Keratinocyte (primary cell): ENCODE measurements around the gene ACTMAP.
"Not testable (repeated sequence)": the region's sequence is repeated elsewhere in the genome, so short reads cannot be mapped to it uniquely, and the experiment has no call there.

Source experiments
- CTCF ChIP-seq, 3 experiments: IDR thresholded peaks in 1 of 3; conservative IDR thresholded peaks in 1 of 3; optimal IDR thresholded peaks in 1 of 3; 2 replicates in 2 of 3; 3 replicates in 1 of 3; pipeline versions ENCODE3 to v1.5.1; 2011; ENCODE audit warnings: low read length in 3 of 3, mild to moderate bottlenecking in 3 of 3, moderate library complexity in 2 of 3, control low read depth in 1 of 3, inconsistent platforms in 1 of 3; ENCODE audit not compliant: insufficient read depth in 2 of 3; ENCODE audit errors: extremely low read depth in 1 of 3
- EZH2 ChIP-seq: IDR thresholded peaks from one replicate; pipeline ENCODE4 v1.6.1; 2012; ENCODE audit warnings: inconsistent platforms, mild to moderate bottlenecking, low read length, moderate library complexity

DNA sequence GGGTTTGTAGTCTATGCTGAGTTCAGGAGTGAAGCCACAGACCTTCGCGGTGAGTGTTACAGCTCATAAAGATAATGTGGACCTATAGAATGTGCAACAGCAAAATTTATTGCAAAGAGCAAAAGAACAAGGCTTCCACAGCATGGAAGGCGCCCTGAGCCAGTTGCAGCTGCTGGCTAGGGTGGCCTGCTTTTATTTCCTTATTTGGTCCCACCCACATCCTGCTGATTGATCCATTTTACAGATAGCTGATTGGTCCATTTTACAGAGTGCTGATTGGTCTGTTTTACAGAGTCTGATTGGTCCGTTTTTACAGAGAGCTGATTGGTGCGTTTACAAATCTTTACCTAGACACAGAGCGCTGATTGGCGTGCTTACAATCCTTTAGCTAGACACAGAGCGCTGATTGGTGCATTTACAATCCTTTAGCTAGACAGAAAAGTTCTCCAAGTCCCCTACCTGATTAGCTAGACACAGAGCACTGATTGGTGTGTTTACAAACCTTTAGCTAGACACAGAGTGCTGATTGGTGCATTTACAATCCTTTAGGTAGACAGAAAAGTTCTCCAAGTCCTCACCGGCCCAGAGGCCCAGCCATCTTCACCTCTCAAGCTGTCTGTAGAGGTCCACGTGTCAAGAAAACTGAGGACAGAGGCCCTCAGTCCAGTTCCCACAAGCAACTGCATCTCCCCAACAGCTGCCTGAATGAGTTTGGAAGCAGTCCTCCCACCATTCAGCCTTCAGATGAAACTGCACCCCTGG is 21.0 kb upstream of the ACTMAP start:
- not testable (repeated sequence) for TF ChIP-seq EZH2; CTCF (optimal IDR thresholded peaks at IDR 0.05 in 1 of 3, IDR thresholded peaks at IDR 0.05 in 1 of 3, conservative IDR thresholded peaks at IDR 0.05 in 1 of 3; ENCODE audit: extremely low read depth in 1 of 3, insufficient read depth in 2 of 3, low read length in 3 of 3)
